GM15510 (cell line): Measurements from ENCODE around the gene ZNF524.

Source experiments
- POLR2A ChIP-seq: IDR thresholded peaks from 3 replicates; pipeline ENCODE4 v1.6.1; 2011; ENCODE audit warnings: borderline replicate concordance; ENCODE audit not compliant: insufficient read length; ENCODE audit errors: extremely low read depth

ZNF524 gene, protein sequence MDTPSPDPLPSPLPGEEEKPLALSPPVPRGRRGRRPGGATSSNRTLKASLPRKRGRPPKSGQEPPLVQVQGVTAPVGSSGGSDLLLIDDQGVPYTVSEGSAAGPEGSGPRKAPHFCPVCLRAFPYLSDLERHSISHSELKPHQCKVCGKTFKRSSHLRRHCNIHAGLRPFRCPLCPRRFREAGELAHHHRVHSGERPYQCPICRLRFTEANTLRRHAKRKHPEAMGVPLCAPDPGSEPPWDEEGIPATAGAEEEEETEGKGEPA

GRCh38 chr19:55599842-55600661 is at the start of gene ZNF524:
ZNF524 (plus strand) TSS chr19:55600288; CDS start chr19:55602113, 1,825 bp downstream.
- TF ChIP-seq POLR2A: peak; percentile 10

DNA sequence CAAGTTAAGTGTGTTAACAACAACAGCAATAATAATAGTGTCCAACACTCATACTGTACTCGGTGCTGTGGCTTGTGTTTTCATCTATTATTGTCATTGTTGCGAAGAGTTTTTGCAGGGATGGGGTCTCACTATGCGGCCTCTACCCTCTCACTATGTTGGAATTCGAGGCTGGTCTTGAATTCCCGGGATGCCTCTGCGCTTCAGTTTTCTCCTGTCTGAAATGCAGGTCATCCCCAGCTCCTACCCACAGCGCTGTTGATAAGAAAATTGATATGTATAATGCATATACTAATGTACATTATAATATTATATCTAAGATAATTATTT is 49.8 kb upstream of the ZNF524 start:
- TF ChIP-seq POLR2A: no peak

- TF ChIP-seq POLR2A: no peak
Observed at GRCh38 chr19:55552206-55552605, 47.9 kb upstream of the ZNF524 start.

DNA sequence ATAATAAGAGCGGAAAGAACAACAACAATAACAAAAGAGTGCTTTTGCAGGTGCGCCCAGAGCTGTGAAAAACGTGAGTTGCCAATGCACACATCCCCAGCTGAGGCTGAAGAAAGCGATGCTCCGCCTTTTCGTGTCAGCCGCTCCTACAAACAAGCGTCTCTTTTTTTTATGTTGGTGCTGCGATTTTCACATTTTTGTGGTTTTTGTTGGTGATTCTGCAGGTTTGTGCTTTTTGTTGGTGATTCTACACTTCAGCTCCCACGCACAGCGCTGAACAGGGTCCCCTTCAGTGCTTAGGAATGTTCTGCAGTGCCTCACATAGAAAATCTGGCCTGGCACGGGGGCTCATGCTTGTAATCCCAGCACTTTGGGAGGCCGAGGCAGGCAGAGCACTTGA is 47.5 kb upstream of the ZNF524 start:
- no peak for TF ChIP-seq POLR2A

DNA sequence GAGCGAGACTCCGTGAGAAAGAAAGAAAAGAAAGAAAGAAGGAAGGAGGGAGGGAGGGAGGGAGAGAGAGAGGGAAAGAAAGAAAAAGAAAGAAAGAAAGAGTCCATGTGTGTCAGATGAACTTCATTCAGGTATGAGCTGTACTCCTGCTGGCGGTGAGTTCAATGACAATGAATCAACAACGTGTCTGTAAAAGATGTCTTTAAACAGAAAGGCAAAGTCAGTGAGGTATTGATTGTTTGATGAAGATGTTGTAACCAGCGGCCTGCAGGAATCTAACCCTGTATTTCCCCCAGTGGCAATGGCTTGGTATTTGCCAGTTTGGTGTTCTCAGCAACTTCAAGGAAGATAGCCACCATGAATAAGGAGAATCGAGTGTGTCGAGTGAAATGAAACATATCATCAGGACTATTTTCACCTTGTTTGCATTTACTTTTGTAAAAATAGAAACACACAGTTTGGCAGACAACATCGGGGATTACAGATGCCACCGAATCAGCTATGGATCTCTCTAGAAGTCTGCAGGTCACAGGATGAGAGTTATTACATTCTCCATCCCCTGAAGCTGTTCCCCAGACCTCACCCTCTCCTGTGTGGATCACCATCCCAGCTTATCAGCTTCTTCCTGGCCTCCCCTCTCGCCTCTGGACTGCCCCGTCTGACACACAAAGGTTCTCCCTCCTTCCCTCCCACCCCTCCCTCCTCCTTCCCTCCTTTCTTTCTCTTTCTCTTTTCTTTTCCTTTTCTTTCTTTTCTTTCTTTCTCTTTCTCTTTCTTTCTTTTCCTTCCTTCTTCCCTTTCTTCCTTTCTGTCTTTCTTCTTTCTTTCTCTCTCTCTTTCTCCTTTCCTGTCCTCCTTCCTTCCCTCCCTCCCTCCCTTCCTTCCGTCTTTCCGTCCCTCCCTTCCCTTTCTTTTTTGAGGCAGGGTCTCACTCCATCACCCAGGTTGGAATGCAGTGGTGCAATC is 46.6 kb upstream of the ZNF524 start:
- no peak for TF ChIP-seq POLR2A

DNA sequence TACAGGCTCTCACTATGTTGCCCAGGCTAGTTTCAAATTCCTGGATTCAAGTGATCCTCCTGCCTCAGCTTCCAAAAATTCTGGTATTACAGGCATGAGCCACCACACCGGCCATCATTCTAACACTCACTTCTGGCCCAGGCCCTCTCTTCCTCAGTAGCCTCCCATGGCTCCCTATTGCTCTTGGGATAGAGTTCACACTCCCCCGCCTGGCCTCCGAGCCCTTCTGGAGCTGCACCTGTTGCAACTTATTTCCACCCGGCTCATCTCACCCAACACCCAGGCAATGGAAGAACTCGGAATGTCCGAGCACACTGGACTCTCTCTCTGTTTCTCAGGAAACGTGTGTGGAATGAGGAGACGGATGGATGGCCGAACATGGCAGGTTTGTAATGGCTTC is 45.8 kb upstream of the ZNF524 start:
- no peak for TF ChIP-seq POLR2A

DNA sequence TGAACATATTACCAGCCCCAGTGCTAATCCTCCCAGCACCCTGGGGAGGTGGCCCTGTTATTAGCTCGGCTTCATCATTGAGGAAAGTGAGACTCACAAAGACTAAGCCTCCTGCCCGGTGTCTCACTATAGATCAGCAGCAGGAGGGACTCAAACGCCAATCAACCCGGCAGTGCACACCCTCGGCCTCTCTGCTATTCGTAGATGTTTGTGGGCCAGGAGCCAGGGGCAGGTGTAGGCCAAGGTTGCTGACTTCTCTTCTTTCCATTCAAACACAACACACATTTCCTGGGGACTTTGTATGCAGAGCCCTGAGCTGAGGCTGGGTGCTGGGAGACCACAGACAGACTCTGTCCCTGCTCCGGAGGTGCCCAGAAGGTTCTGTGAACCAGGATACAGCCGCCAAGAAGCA is 45.3 kb upstream of the ZNF524 start:
- no peak for TF ChIP-seq POLR2A

DNA sequence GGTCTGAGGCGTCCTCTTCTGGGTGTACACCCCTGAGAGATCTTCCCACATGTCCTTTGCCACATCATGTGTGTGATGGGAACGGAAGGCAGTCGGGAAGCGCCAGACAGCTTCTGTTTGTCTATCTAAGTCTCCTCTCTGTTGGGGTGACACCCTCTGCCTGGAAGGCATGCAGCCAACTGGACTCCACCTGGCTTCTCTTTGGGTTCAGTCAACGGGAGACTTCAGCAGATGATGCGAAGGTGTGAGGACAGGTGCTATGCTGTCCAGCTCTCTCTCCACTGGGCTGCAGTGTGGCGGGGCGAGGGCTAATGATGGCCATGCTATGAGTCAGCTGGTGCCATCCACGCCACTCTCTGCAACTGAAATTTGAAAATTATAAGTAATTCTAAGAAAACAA is 40.4 kb upstream of the ZNF524 start:
- no peak for TF ChIP-seq POLR2A

DNA sequence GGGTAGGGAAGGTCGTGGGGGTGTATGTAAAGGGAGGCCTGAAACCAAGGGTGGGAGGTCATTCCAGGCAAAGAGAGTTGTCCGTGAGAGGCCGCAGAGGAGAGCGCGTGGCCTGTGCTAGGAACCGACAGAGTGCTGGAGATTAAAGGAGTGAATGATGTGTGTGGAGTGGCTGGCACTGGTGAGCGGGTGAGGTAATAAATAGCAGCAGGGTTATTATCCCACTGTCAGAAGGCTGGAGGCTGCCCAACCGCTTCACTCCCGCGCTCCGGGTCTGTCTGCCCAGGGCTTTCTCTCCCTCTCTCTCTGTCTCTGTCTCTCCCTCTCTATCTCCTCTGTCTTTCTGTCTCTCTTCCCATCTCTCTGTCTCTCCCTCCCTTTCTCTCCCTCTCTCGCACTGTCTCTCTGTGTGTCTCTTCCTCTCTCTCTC is 36.8 kb upstream of the ZNF524 start:
- no peak for TF ChIP-seq POLR2A

DNA sequence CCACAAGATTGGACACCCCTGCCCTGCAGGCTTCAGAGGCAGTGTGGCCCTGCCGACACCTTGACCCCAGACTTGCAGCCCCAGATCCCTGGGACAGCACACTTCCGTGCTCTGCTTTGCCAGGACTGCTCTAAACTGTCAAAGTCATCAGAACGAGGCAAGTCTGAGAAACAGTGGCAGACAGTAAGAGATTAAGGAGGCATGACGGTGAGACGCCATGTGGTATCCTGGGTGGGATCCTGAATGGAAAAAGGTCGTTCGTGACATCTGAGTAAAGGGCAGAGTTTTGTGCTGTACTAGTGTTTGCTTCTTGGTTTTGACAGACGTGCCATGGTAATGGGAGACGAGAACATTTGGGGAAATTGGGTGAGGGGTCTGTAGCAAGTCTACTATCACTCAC is 33.3 kb upstream of the ZNF524 start:
- no peak for TF ChIP-seq POLR2A

DNA sequence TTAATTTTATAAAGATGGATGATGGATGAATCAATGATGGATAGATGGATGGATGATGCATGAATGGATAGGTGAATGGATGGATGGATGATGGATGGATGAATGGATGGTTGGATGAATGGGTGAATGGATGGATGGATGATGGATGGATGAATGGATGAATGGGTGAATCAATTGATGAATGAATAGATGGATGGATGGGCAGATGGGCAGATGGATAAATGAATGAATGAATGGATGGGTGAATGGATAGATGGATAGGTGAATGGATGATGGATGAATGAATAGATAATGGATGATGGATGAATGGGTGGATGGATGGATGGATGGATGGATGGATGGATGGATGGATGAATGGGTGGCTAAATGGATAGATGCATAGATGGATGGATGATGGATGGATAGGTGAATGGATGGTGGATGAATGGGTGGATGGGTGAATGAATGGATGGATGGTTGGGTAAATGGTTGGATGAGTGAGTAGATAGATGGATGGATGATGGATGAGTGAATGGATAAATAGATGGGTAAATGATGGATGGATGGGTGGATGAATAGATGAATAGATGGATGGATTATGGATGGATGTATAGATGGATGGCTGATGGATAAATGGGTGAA is 32.3 kb upstream of the ZNF524 start:
- no peak for TF ChIP-seq POLR2A

- no peak for TF ChIP-seq POLR2A
Observed at GRCh38 chr19:55576746-55577145, 23.3 kb upstream of the ZNF524 start.

- no peak for TF ChIP-seq POLR2A
Observed at GRCh38 chr19:55578031-55578760, 21.9 kb upstream of the ZNF524 start.

DNA sequence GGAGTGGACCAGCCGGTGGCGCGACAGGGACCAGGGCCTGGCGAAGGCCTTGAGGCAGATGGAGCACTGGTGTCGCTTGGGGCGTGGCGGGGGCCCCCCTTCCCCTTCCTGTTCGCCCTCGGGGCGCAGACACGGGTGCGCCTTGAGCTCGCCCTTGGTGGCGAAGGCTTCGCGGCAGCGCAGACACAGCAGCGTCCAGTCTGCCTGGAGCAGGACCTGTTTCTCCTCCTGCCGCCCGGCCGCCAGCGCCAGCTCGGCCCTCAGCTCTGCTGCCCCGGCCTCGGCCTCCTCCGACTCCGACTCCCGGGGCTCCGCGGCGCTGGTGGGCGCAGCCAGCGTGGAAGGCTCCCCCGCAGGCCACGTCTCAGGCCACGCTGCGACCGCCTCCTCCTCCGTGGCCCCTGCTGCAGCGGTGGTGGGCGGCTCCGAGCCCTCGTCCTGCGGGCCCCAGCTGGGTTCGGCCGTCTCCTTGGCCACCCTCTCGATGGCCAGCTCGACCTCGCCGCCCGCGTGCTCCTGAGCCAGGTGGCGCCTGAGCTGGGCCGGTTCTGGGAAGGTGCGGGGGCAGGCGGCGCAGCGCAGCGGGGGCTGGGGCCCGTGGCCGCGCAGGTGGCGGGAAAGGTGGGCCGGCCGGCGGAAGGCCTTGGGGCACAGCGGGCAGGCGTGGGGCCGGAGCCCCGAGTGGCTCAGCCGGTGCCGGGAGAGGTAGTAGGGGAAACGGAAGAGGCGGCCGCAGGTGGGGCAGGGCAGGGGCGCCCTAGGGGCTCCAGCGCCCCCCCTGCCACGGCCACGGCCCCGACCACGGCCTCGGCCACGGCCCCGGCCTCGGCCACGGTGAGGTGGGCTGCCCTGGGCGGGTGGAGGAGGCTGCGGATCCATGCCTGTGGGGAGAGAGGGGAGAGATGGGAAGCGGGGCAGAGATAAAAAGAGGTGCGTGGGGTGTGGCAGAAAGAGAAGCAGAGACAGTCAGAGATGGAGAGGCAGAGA is 21.0 kb upstream of the ZNF524 start:
- no peak for TF ChIP-seq POLR2A
